IMR-90 (cell line): ENCODE data around the gene NME1. TPM values are rescaled to one million over a fixed set of nuclear protein-coding genes. Genes with fewer than 3 reads are reported as not detected.

ENCODE experiments used
- ATAC-seq: fragments of 200-7000 bp; cut with Tn5 transposase; 2 replicates; pipeline ENCODE4 v1.9.1; 2020; ENCODE audit warnings: low read depth, mild to moderate bottlenecking, moderate library complexity
- BruUV-seq: library from RNA; stranded (reverse); fragments of 400-500 nt; replicated peaks from 2 replicates; lab custom pipeline; 2021; lab: Mats Ljungman, UMichigan
- CTCF ChIA-PET: fragments of 300-600 bp; formaldehyde crosslinking; extraction: SDS; loops from one replicate; lab custom pipeline; 2021; ENCODE audit warnings: antibody characterized with exemption; lab: Yijun Ruan, JAX
- POLR2A ChIA-PET: fragments of 300-600 bp; sonication (Branson Sonifier 250); formaldehyde crosslinking; loops from one replicate; lab custom pipeline; 2022; ENCODE audit warnings: antibody characterized with exemption; ENCODE audit not compliant: unreplicated experiment; lab: Charles Lee
- DNase-seq: peaks from one replicate; pipeline ENCODE4 v3.0.0; 2013
- H2AFZ ChIP-seq: replicated peaks from 2 replicates; pipeline ENCODE3; 2013; ENCODE audit warnings: low read length, mild to moderate bottlenecking; ENCODE audit not compliant: poor library complexity
- H2AK5ac ChIP-seq: 2 replicates; pipeline ENCODE4 v1.6.1; 2013; ENCODE audit warnings: low read depth, low read length, inconsistent platforms
- H2AK9ac ChIP-seq: replicated peaks from 2 replicates; pipeline ENCODE3; 2013; ENCODE audit warnings: mild to moderate bottlenecking, low read depth, low read length, moderate library complexity; ENCODE audit not compliant: poor library complexity
- H2BK120ac ChIP-seq: 2 replicates; pipeline ENCODE4 v1.6.1; 2013; ENCODE audit warnings: low read depth, low read length, inconsistent platforms
- H2BK15ac ChIP-seq: 3 replicates; pipeline ENCODE4 v1.6.1; 2013; ENCODE audit warnings: low read depth, low read length, inconsistent platforms
- H2BK20ac ChIP-seq: 2 replicates; pipeline ENCODE4 v1.6.1; 2013; ENCODE audit warnings: low read depth, mild to moderate bottlenecking, inconsistent platforms, low read length, moderate library complexity
- H2BK5ac ChIP-seq: 2 replicates; pipeline ENCODE4 v1.6.1; 2013; ENCODE audit warnings: mild to moderate bottlenecking, low read depth, low read length, inconsistent platforms; ENCODE audit not compliant: poor library complexity, severe bottlenecking
- H3K14ac ChIP-seq: replicated peaks from 2 replicates; pipeline ENCODE4 v1.6.1; 2013; ENCODE audit warnings: low read depth, low read length, inconsistent platforms
- H3K18ac ChIP-seq: 2 replicates; pipeline ENCODE4 v1.6.1; 2013; ENCODE audit warnings: low read depth, low read length, control low read depth
- H3K23ac ChIP-seq: 2 replicates; pipeline ENCODE4 v1.6.1; 2013; ENCODE audit warnings: low read depth, low read length, inconsistent platforms
- H3K27ac ChIP-seq: 2 replicates; pipeline ENCODE4 v1.5.1; 2013; ENCODE audit warnings: mild to moderate bottlenecking, control low read depth, low read length; ENCODE audit not compliant: insufficient read depth
- H3K27me3 ChIP-seq: 2 replicates; pipeline ENCODE4 v1.6.1; 2013; ENCODE audit warnings: low read length; ENCODE audit not compliant: control insufficient read depth, insufficient read depth
- H3K36me3 ChIP-seq: 2 replicates; pipeline ENCODE4 v1.6.1; 2013; ENCODE audit warnings: low read length, mixed read lengths; ENCODE audit not compliant: control insufficient read depth, insufficient read depth
- H3K4ac ChIP-seq: 2 replicates; pipeline ENCODE4 v1.6.1; 2013; ENCODE audit warnings: low read depth, low read length, inconsistent platforms
- H3K4me1 ChIP-seq: 2 replicates; pipeline ENCODE4 v1.6.1; 2013; ENCODE audit warnings: low read length, mixed read lengths; ENCODE audit not compliant: control insufficient read depth, insufficient read depth
- H3K4me2 ChIP-seq: 2 replicates; pipeline ENCODE4 v1.6.1; 2013; ENCODE audit warnings: low read depth, mild to moderate bottlenecking, control low read depth, low read length, moderate library complexity
- H3K4me3 ChIP-seq: 2 replicates; pipeline ENCODE4 v1.5.1; 2013; ENCODE audit warnings: low read depth, mild to moderate bottlenecking, control low read depth, low read length, moderate library complexity; ENCODE audit not compliant: insufficient read depth
- H3K56ac ChIP-seq: 2 replicates; pipeline ENCODE4 v1.6.1; 2013; ENCODE audit warnings: low read length, inconsistent platforms; ENCODE audit not compliant: insufficient read depth; ENCODE audit errors: extremely low read depth
- H3K79me1 ChIP-seq, 2 experiments: 2 replicates each; pipeline ENCODE4 v1.6.1; 2013; ENCODE audit warnings: low read length in 2 of 2, inconsistent platforms in 1 of 2, low read depth in 1 of 2
- H3K9ac ChIP-seq: 2 replicates; pipeline ENCODE4 v1.6.1; 2013; ENCODE audit warnings: low read depth, low read length, control low read depth
- H3K9me1 ChIP-seq: 2 replicates; pipeline ENCODE4 v1.6.1; 2013; ENCODE audit warnings: low read length, inconsistent platforms; ENCODE audit not compliant: insufficient read depth
- H3K9me3 ChIP-seq: 2 replicates; pipeline ENCODE4 v1.6.1; 2013; ENCODE audit warnings: low read length; ENCODE audit not compliant: control insufficient read depth, insufficient read depth
- H4K20me1 ChIP-seq: 2 replicates; pipeline ENCODE4 v1.6.1; 2013; ENCODE audit warnings: low read length, inconsistent platforms; ENCODE audit not compliant: insufficient read depth
- H4K5ac ChIP-seq: 2 replicates; pipeline ENCODE4 v1.6.1; 2013; ENCODE audit warnings: mild to moderate bottlenecking, low read depth, low read length, control low read depth
- H4K8ac ChIP-seq, 2 experiments: 2 replicates each; pipeline ENCODE4 v1.6.1; 2013; ENCODE audit warnings: low read depth in 2 of 2, low read length in 2 of 2, control low read depth in 1 of 2, inconsistent platforms in 1 of 2
- H4K91ac ChIP-seq: 2 replicates; pipeline ENCODE4 v1.6.1; 2013; ENCODE audit warnings: low read depth, low read length, inconsistent platforms; ENCODE audit not compliant: insufficient read depth
- BHLHE40 ChIP-seq: fragments of 150-350 bp; IDR thresholded peaks from 2 replicates; pipeline ENCODE4 v1.6.1; 2016; ENCODE audit warnings: mild to moderate bottlenecking, low read depth, low read length
- CEBPB ChIP-seq: IDR thresholded peaks from 2 replicates; pipeline ENCODE4 v1.6.1; 2012; ENCODE audit warnings: low read depth, low read length, improper control_type of control experiment
- CHD1 ChIP-seq: IDR thresholded peaks from 2 replicates; pipeline ENCODE4 v1.6.1; 2012; ENCODE audit warnings: low read depth, low read length, improper control_type of control experiment
- MAFK ChIP-seq: IDR thresholded peaks from 2 replicates; pipeline ENCODE4 v1.6.1; 2012; ENCODE audit warnings: low read depth, low read length, improper control_type of control experiment
- MAZ ChIP-seq: IDR thresholded peaks from 2 replicates; pipeline ENCODE4 v1.6.1; 2012; ENCODE audit warnings: low read depth, mild to moderate bottlenecking, low read length, improper control_type of control experiment, moderate library complexity, borderline replicate concordance
- MXI1 ChIP-seq: IDR thresholded peaks from 2 replicates; pipeline ENCODE4 v1.6.1; 2012; ENCODE audit warnings: low read depth, mild to moderate bottlenecking, low read length, moderate library complexity, borderline replicate concordance
- NFE2L2 ChIP-seq: fragments of 150-350 bp; IDR thresholded peaks from 2 replicates; pipeline ENCODE4 v1.6.1; 2016; ENCODE audit warnings: low read depth, mild to moderate bottlenecking, low read length
- POLR2A ChIP-seq: IDR thresholded peaks from 2 replicates; pipeline ENCODE4 v1.6.1; 2012; ENCODE audit warnings: mild to moderate bottlenecking, low read depth, low read length
- RCOR1 ChIP-seq: IDR thresholded peaks from 2 replicates; pipeline ENCODE4 v1.6.1; 2012; ENCODE audit warnings: mild to moderate bottlenecking, low read length, improper control_type of control experiment; ENCODE audit not compliant: insufficient replicate concordance
- RFX5 ChIP-seq: IDR thresholded peaks from 2 replicates; pipeline ENCODE4 v1.8.0; 2012; ENCODE audit warnings: low read depth, mild to moderate bottlenecking, low read length, moderate library complexity
- SMC3 ChIP-seq: fragments of 150-350 bp; IDR thresholded peaks from 2 replicates; pipeline ENCODE4 v1.6.1; 2016; ENCODE audit warnings: low read depth, mild to moderate bottlenecking, antibody characterized with exemption, low read length, moderate library complexity
- whole genome bisulfite sequencing, 2 experiments: methylation state at CpG; one replicate each; pipeline versions ENCODE4 v1.1.5 to v1.1.7; 2013; ENCODE audit warnings: missing lambda C conversion rate in 2 of 2; ENCODE audit not compliant: insufficient read length in 1 of 2; ENCODE audit errors: extremely low coverage in 2 of 2; 5-methylcytosine and 5-hydroxymethylcytosine counted together
- dilution Hi-C: fragments of 300-500 bp; cut with HindIII; formaldehyde crosslinking; loops from one replicate; pipeline ENCODE4 v1.14.3; 2018; ENCODE audit warnings: low sequenced_read_pairs; ENCODE audit not compliant: unreplicated experiment
- in situ Hi-C: fragments of 300-500 bp; cut with MboI; formaldehyde crosslinking; loops from 3 replicates; pipeline ENCODE4 v1.14.3; 2019; ENCODE audit warnings: low sequenced_read_pairs, inconsistent platforms, mixed read lengths
- intact Hi-C: fragments of 100-400 bp; cut with micrococcal nuclease; formaldehyde crosslinking; loops from 2 replicates; pipeline ENCODE4 v1.10.0; 2022
- polyA plus RNA-seq, 3 experiments: library from polyadenylated mRNA; depleted of rRNA; stranded (reverse); fragments of >200 nt; gene quantifications; 2 replicates each; pipeline ENCODE4 v1.2.3, GENCODE V29; 2012; ENCODE audit warnings: low replicate concordance in 1 of 3
- total RNA-seq: library from RNA; depleted of rRNA; stranded (reverse); fragments of >200 nt; gene quantifications from 2 replicates; pipeline ENCODE4 v1.2.3, GENCODE V29; 2012
- TF ChIP-seq, protein P1 (sequence below): fragments of 150-350 bp; IDR thresholded peaks from 2 replicates; pipeline ENCODE4 v1.6.1; 2016; ENCODE audit warnings: low read depth, mild to moderate bottlenecking, low read length, moderate library complexity, borderline replicate concordance
- TF ChIP-seq, protein P2 (sequence below): fragments of 150-350 bp; IDR thresholded peaks from 2 replicates; pipeline ENCODE4 v1.6.1; 2017; ENCODE audit warnings: mild to moderate bottlenecking, antibody characterized with exemption, low read length, low read depth

NME1 gene
- total and polyA plus RNA-seq, 2 of the 4 experiments (the other 2 are of a cell fraction) = 311 to 312 TPM

- Histone ChIP-seq H2BK120ac (no peak overlapping the region), H3K9me3 (no peaks in the 10 kb centered on the region), H2BK5ac (no peak overlapping the region), H3K56ac (no peak overlapping the region), H4K5ac (no peak overlapping the region), H2BK20ac (no peak overlapping the region), H3K18ac (no peak overlapping the region), H3K23ac (no peak overlapping the region), H3K4ac (no peak overlapping the region), H3K9ac (no peak overlapping the region), H3K4me2 (no peak overlapping the region), H3K27ac (no peak overlapping the region), H3K79me1 (no peaks in the 10 kb centered on the region), H2AK5ac (no peak overlapping the region), H3K36me3 (peaks cover 33% of the 10 kb centered on the region), H4K20me1 (no peaks in the 10 kb centered on the region), H2AK9ac (no peak overlapping the region), H3K9me1 (peaks cover 3% of the 10 kb centered on the region; the same call in 1 of the 2 replicates), H3K4me3 (no peak overlapping the region), H3K27me3 (no peaks in the 10 kb centered on the region), H3K14ac (no peak overlapping the region), H4K91ac (no peak overlapping the region), H2AFZ (no peak overlapping the region), H2BK15ac (no peak overlapping the region), H4K8ac (no peak overlapping the region), H3K4me1 (no peaks in the 10 kb centered on the region)
- ChIA-PET POLR2A (no interaction called here), CTCF (no interaction called here)
- dilution Hi-C loops (no loop called here), in situ Hi-C loops (no loop called here), intact Hi-C loops (no loop called here)
- ATAC-seq = no peak
- 87% methylated on average over 2 of the region's 4 CpGs; no CpG with 5 or more reads in 1 of the 2 experiments for WGBS, 2 experiments
- no TSS peak for BruUV-seq
- no peak for DNase-seq
- TF ChIP-seq RFX5 (no peak), CHD1 (no peak), RCOR1 (no peak), MXI1 (no peak), BHLHE40 (no peak), NFE2L2 (no peak), MAFK (no peak), CEBPB (no peak), SMC3 (no peak), POLR2A (no peak), MAZ (no peak)
- TF ChIP-seq, protein P1, sequence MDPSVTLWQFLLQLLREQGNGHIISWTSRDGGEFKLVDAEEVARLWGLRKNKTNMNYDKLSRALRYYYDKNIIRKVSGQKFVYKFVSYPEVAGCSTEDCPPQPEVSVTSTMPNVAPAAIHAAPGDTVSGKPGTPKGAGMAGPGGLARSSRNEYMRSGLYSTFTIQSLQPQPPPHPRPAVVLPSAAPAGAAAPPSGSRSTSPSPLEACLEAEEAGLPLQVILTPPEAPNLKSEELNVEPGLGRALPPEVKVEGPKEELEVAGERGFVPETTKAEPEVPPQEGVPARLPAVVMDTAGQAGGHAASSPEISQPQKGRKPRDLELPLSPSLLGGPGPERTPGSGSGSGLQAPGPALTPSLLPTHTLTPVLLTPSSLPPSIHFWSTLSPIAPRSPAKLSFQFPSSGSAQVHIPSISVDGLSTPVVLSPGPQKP = no peak
- TF ChIP-seq, protein P2, sequence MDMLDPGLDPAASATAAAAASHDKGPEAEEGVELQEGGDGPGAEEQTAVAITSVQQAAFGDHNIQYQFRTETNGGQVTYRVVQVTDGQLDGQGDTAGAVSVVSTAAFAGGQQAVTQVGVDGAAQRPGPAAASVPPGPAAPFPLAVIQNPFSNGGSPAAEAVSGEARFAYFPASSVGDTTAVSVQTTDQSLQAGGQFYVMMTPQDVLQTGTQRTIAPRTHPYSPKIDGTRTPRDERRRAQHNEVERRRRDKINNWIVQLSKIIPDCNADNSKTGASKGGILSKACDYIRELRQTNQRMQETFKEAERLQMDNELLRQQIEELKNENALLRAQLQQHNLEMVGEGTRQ = no peak
Observed at GRCh38 chr17:51197754-51198153, 44.4 kb downstream of the NME1 start.
